Mesendoderm (in vitro differentiated cells): ENCODE measurements around the gene AFAP1.

ENCODE experiments used
- DNase-seq: peaks from one replicate; pipeline ENCODE4 v3.0.0; 2013
- H2AK5ac ChIP-seq: 2 replicates; pipeline ENCODE4 v1.6.1; 2013; ENCODE audit warnings: low read length, inconsistent platforms
- H2BK120ac ChIP-seq: 2 replicates; pipeline ENCODE4 v1.6.1; 2013; ENCODE audit warnings: low read depth, mild to moderate bottlenecking, low read length, moderate library complexity, mixed read lengths
- H2BK15ac ChIP-seq: replicated peaks from 2 replicates; pipeline ENCODE4 v1.6.1; 2013; ENCODE audit warnings: low read depth, mild to moderate bottlenecking, moderate library complexity
- H2BK5ac ChIP-seq: 2 replicates; pipeline ENCODE4 v1.6.1; 2013; ENCODE audit warnings: low read length, inconsistent platforms
- H3K18ac ChIP-seq: 2 replicates; pipeline ENCODE4 v1.6.1; 2013; ENCODE audit warnings: mild to moderate bottlenecking, low read length, mixed read lengths
- H3K23ac ChIP-seq: one replicate; pipeline ENCODE4 v1.6.1; 2013; ENCODE audit warnings: low read length
- H3K27ac ChIP-seq: 2 replicates; pipeline ENCODE4 v1.5.1; 2013; ENCODE audit warnings: low read depth, mild to moderate bottlenecking, inconsistent platforms, low read length, moderate library complexity
- H3K27me3 ChIP-seq: 2 replicates; pipeline ENCODE4 v1.6.1; 2013; ENCODE audit warnings: low read length, control low read depth, mild to moderate bottlenecking, inconsistent platforms; ENCODE audit not compliant: insufficient read depth, poor library complexity
- H3K36me3 ChIP-seq: 2 replicates; pipeline ENCODE4 v1.6.1; 2013; ENCODE audit warnings: low read length, inconsistent platforms; ENCODE audit not compliant: control insufficient read depth, insufficient read depth
- H3K4ac ChIP-seq: one replicate; pipeline ENCODE4 v1.6.1; 2013; ENCODE audit warnings: low read depth, mild to moderate bottlenecking, low read length, moderate library complexity
- H3K4me1 ChIP-seq: 2 replicates; pipeline ENCODE4 v1.6.1; 2013; ENCODE audit warnings: low read depth, low read length, inconsistent platforms; ENCODE audit not compliant: control insufficient read depth
- H3K4me2 ChIP-seq: 2 replicates; pipeline ENCODE4 v1.6.1; 2013; ENCODE audit warnings: low read length
- H3K4me3 ChIP-seq: 2 replicates; pipeline ENCODE4 v1.5.1; 2013; ENCODE audit warnings: mild to moderate bottlenecking, low read length
- H3K56ac ChIP-seq: one replicate; pipeline ENCODE4 v1.6.1; 2013; ENCODE audit warnings: low read length
- H3K79me1 ChIP-seq: 2 replicates; pipeline ENCODE4 v1.6.1; 2013; ENCODE audit warnings: low read length, inconsistent platforms
- H3K79me2 ChIP-seq: 2 replicates; pipeline ENCODE4 v1.6.1; 2013; ENCODE audit warnings: mild to moderate bottlenecking, low read length; ENCODE audit not compliant: control insufficient read depth, insufficient read depth
- H3K9ac ChIP-seq: 2 replicates; pipeline ENCODE4 v1.6.1; 2013; ENCODE audit warnings: low read length, inconsistent platforms
- H4K5ac ChIP-seq: one replicate; pipeline ENCODE4 v1.6.1; 2013; ENCODE audit warnings: low read length
- H4K8ac ChIP-seq: one replicate; pipeline ENCODE4 v1.6.1; 2013; ENCODE audit warnings: low read depth, mild to moderate bottlenecking, control low read depth, low read length, moderate library complexity
- WGBS: extraction: QIAGEN DNeasy Blood & Tissue Kit; methylation state at CpG from one replicate; pipeline ENCODE4 v1.1.7; 2013; ENCODE audit warnings: low lambda C conversion rate, missing lambda C conversion rate; ENCODE audit not compliant: insufficient coverage; ENCODE audit errors: extremely low coverage; 5-methylcytosine and 5-hydroxymethylcytosine counted together

AFAP1 gene

GRCh38 chr4:7768736-7769135 lies 170.9 kb downstream of the AFAP1 start:
- H3K36me3 ChIP-seq, result peaks cover 9% of the 10 kb centered on the region
- H3K4ac ChIP-seq, result no peak overlapping the region

GRCh38 chr4:7767966-7768365 lies 171.7 kb downstream of the AFAP1 start:
- H3K9ac ChIP-seq, result no peak overlapping the region
- H2BK15ac ChIP-seq, result no peak overlapping the region
- no peak overlapping the region for H4K8ac ChIP-seq
- no peak overlapping the region for H4K5ac ChIP-seq
- no peaks in the 10 kb centered on the region for H3K79me2 ChIP-seq
- H3K4ac ChIP-seq, result no peak overlapping the region
- no peaks in the 10 kb centered on the region for H3K27me3 ChIP-seq
- H3K56ac ChIP-seq, result no peak overlapping the region
- no peak overlapping the region for H3K18ac ChIP-seq
- no peaks in the 10 kb centered on the region for H3K4me1 ChIP-seq
- no peak overlapping the region for H2BK120ac ChIP-seq
- H3K4me3 ChIP-seq, result no peak overlapping the region
- H3K23ac ChIP-seq, result no peak overlapping the region
- WGBS, result no CpG with 5 or more reads among the region's 13 CpGs
- no peak overlapping the region for H2AK5ac ChIP-seq
- DNase-seq, result no peak
- H3K27ac ChIP-seq, result no peak overlapping the region
- H3K36me3 ChIP-seq, result peaks cover 4% of the 10 kb centered on the region
- no peak overlapping the region for H2BK5ac ChIP-seq
- no peak overlapping the region for H3K4me2 ChIP-seq
- no peaks in the 10 kb centered on the region for H3K79me1 ChIP-seq

More at GRCh38 chr4:7768736-7769135, 170.9 kb downstream of the AFAP1 start:
- H4K8ac ChIP-seq, result no peak overlapping the region
- no peak overlapping the region for H2AK5ac ChIP-seq
- no peaks in the 10 kb centered on the region for H3K79me1 ChIP-seq
- H3K18ac ChIP-seq, result no peak overlapping the region
- DNase-seq, result no peak
- H3K9ac ChIP-seq, result no peak overlapping the region
- no CpG with 5 or more reads among the region's 16 CpGs for WGBS
- no peak overlapping the region for H2BK5ac ChIP-seq
- no peak overlapping the region for H3K23ac ChIP-seq
- H4K5ac ChIP-seq, result no peak overlapping the region
- H3K4me1 ChIP-seq, result no peaks in the 10 kb centered on the region
- no peak overlapping the region for H3K4me3 ChIP-seq
- no peaks in the 10 kb centered on the region for H3K79me2 ChIP-seq
- no peaks in the 10 kb centered on the region for H3K27me3 ChIP-seq
- H2BK120ac ChIP-seq, result no peak overlapping the region
- no peak overlapping the region for H2BK15ac ChIP-seq
- no peak overlapping the region for H3K56ac ChIP-seq
- no peak overlapping the region for H3K4me2 ChIP-seq
- H3K27ac ChIP-seq, result no peak overlapping the region

- Histone ChIP-seq H2BK120ac (no peak overlapping the region), H2AK5ac (no peak overlapping the region)
- WGBS, result no CpG with 5 or more reads among the region's 9 CpGs
Measured at GRCh38 chr4:7767526-7767925, 172.1 kb downstream of the AFAP1 start.

GRCh38 chr4:7766661-7767345 lies 172.9 kb downstream of the AFAP1 start:
- WGBS, result no CpG with 5 or more reads among the region's 23 CpGs
- no peak overlapping the region for H2AK5ac ChIP-seq
- no peak overlapping the region for H4K5ac ChIP-seq
- no peaks in the 10 kb centered on the region for H3K79me1 ChIP-seq
- no peak overlapping the region for H2BK15ac ChIP-seq
- no peak overlapping the region for H3K56ac ChIP-seq
- no peak overlapping the region for H2BK5ac ChIP-seq
- no peak overlapping the region for H3K18ac ChIP-seq
- no peak overlapping the region for H3K4me3 ChIP-seq
- no peaks in the 10 kb centered on the region for H3K4me1 ChIP-seq
- no peak overlapping the region for H3K4ac ChIP-seq
- no peaks in the 10 kb centered on the region for H3K27me3 ChIP-seq
- no peak overlapping the region for H3K9ac ChIP-seq
- H3K23ac ChIP-seq, result no peak overlapping the region
- H3K36me3 ChIP-seq, result peaks cover 4% of the 10 kb centered on the region
- H3K27ac ChIP-seq, result no peak overlapping the region
- H3K4me2 ChIP-seq, result no peak overlapping the region
- no peak overlapping the region for H4K8ac ChIP-seq
- DNase-seq, result no peak
- H2BK120ac ChIP-seq, result no peak overlapping the region
- H3K79me2 ChIP-seq, result no peaks in the 10 kb centered on the region

More at GRCh38 chr4:7767526-7767925, 172.1 kb downstream of the AFAP1 start:
- H3K4ac ChIP-seq, result no peak overlapping the region
- H4K8ac ChIP-seq, result no peak overlapping the region
- peaks cover 4% of the 10 kb centered on the region for H3K36me3 ChIP-seq
- H3K18ac ChIP-seq, result no peak overlapping the region
- H2BK15ac ChIP-seq, result no peak overlapping the region
- no peak overlapping the region for H3K4me2 ChIP-seq
- no peaks in the 10 kb centered on the region for H3K27me3 ChIP-seq
- H3K4me3 ChIP-seq, result no peak overlapping the region
- no peak overlapping the region for H4K5ac ChIP-seq
- no peaks in the 10 kb centered on the region for H3K79me2 ChIP-seq
- no peak overlapping the region for H2BK5ac ChIP-seq
- H3K9ac ChIP-seq, result no peak overlapping the region
- no peak overlapping the region for H3K23ac ChIP-seq
- H3K56ac ChIP-seq, result no peak overlapping the region
- no peak for DNase-seq
- no peaks in the 10 kb centered on the region for H3K79me1 ChIP-seq
- H3K4me1 ChIP-seq, result no peaks in the 10 kb centered on the region
- no peak overlapping the region for H3K27ac ChIP-seq

- no peaks in the 10 kb centered on the region for H3K79me1 ChIP-seq
- peaks cover 4% of the 10 kb centered on the region for H3K36me3 ChIP-seq
- H3K9ac ChIP-seq, result no peak overlapping the region
- no peak overlapping the region for H3K56ac ChIP-seq
- H3K18ac ChIP-seq, result no peak overlapping the region
- H2BK5ac ChIP-seq, result no peak overlapping the region
- H2AK5ac ChIP-seq, result no peak overlapping the region
- H4K8ac ChIP-seq, result no peak overlapping the region
- H3K4me3 ChIP-seq, result no peak overlapping the region
- no peak overlapping the region for H2BK120ac ChIP-seq
- H3K4me1 ChIP-seq, result no peaks in the 10 kb centered on the region
- no peaks in the 10 kb centered on the region for H3K27me3 ChIP-seq
- no peak overlapping the region for H3K27ac ChIP-seq
- H3K4ac ChIP-seq, result no peak overlapping the region
- no peak overlapping the region for H3K23ac ChIP-seq
- H4K5ac ChIP-seq, result no peak overlapping the region
- no peak overlapping the region for H2BK15ac ChIP-seq
- no CpG with 5 or more reads among the region's 11 CpGs for WGBS
- H3K4me2 ChIP-seq, result no peak overlapping the region
- no peak for DNase-seq
- H3K79me2 ChIP-seq, result no peaks in the 10 kb centered on the region
Measured at GRCh38 chr4:7766086-7766485, 173.6 kb downstream of the AFAP1 start.

- H3K27ac ChIP-seq, result no peak overlapping the region
- no CpG with 5 or more reads among the region's 12 CpGs for WGBS
- H2BK5ac ChIP-seq, result no peak overlapping the region
- no peak overlapping the region for H3K23ac ChIP-seq
- no peak overlapping the region for H4K8ac ChIP-seq
- no peak overlapping the region for H2BK15ac ChIP-seq
- peaks cover 4% of the 10 kb centered on the region for H3K36me3 ChIP-seq
- no peak overlapping the region for H3K4me3 ChIP-seq
- no peaks in the 10 kb centered on the region for H3K27me3 ChIP-seq
- H3K79me1 ChIP-seq, result no peaks in the 10 kb centered on the region
- H2AK5ac ChIP-seq, result no peak overlapping the region
- H4K5ac ChIP-seq, result no peak overlapping the region
- H3K4me1 ChIP-seq, result no peaks in the 10 kb centered on the region
- no peak overlapping the region for H3K9ac ChIP-seq
- no peak overlapping the region for H3K4me2 ChIP-seq
- no peak overlapping the region for H3K18ac ChIP-seq
- H3K56ac ChIP-seq, result no peak overlapping the region
- no peaks in the 10 kb centered on the region for H3K79me2 ChIP-seq
- H3K4ac ChIP-seq, result no peak overlapping the region
- DNase-seq, result no peak
- H2BK120ac ChIP-seq, result no peak overlapping the region
Measured at GRCh38 chr4:7765666-7766065, 174.0 kb downstream of the AFAP1 start.
